Prostate gland (tissue), 2 donors: ENCODE results near the gene CMTM8.

Experiments used
- CTCF ChIP-seq, 4 experiments: fragments of 200-600 bp in 2 of 4; fragments of 450-650 bp in 2 of 4; sonication (generic) in 2 of 4; IDR thresholded peaks; 1 replicate in 3 of 4; 2 replicates in 1 of 4; pipeline ENCODE4 v1.5.1; 2016 to 2019; ENCODE audit warnings: antibody characterized with exemption in 4 of 4, mild to moderate bottlenecking in 2 of 4, moderate library complexity in 2 of 4
- POLR2A ChIP-seq: fragments of 450-650 bp; IDR thresholded peaks from one replicate; pipeline ENCODE4 v1.6.1; 2016; ENCODE audit warnings: antibody characterized with exemption, mild to moderate bottlenecking
- POLR2AphosphoS5 ChIP-seq: sonication (generic); formaldehyde crosslinking; IDR thresholded peaks from one replicate; pipeline ENCODE4 v1.6.1; 2017; ENCODE audit warnings: antibody characterized with exemption

GRCh38 chr3:32334675-32335074 is 96.2 kb downstream of the CMTM8 start:
- TF ChIP-seq POLR2A (no peak), CTCF (IDR thresholded peaks at IDR 0.05) (no peak), POLR2AphosphoS5 (no peak)
